ENCODE results near the gene YBX2. TPM values are rescaled to one million over a fixed set of nuclear protein-coding genes. Genes with fewer than 3 reads are reported as not detected.

YBX2 gene
- total and polyA plus RNA-seq, 10 donors, result 0.09 to 0.40 (median 0.16) TPM; not detected in 4

GRCh38 chr17:7327056-7327455 lies 32.6 kb upstream of the YBX2 start:
- H3K4me1 ChIP-seq, result peaks cover 8 to 60% (median 38%) of the 10 kb centered on the region in 6 donors
- H3K36me3 ChIP-seq, result peaks cover 0 to 54% (median 39%) of the 10 kb centered on the region in 6 donors
- no peak for DNase-seq
- no peaks in the 10 kb centered on the region for H3K27me3 ChIP-seq (replicated peaks in 1 of 7)
- H3K27ac ChIP-seq, result no peak overlapping the region
- intact Hi-C loops (cut with DNase I; ENCODE audit: low total_unique reads), result no loop called here
- 89 to 97% (median 95%) methylated on average over 6 to 7 of the region's 7 CpGs for WGBS, 5 donors
- TF ChIP-seq POLR2AphosphoS5 (IDR thresholded peaks at IDR 0.05), result no peak
- no peak for TF ChIP-seq POLR2A (IDR thresholded peaks at IDR 0.05)
- H3K4me3 ChIP-seq, result no peak overlapping the region
- H3K9me3 ChIP-seq, result no peaks in the 10 kb centered on the region

- 92 to 96% (median 94%) methylated on average over 4 to 11 of the region's 11 CpGs for WGBS, 5 donors
- Histone ChIP-seq H3K4me1 (peaks cover 8 to 51% (median 35%) of the 10 kb centered on the region in 6 donors), H3K4me3 (no peak overlapping the region), H3K27me3 (replicated peaks in 1 of 7) (no peaks in the 10 kb centered on the region), H3K27ac (no peak overlapping the region), H3K9me3 (no peaks in the 10 kb centered on the region), H3K36me3 (peaks cover 0 to 63% (median 48%) of the 10 kb centered on the region in 6 donors)
- no peak for DNase-seq
- intact Hi-C loops (cut with DNase I; ENCODE audit: low total_unique reads), result no loop called here
- TF ChIP-seq POLR2AphosphoS5 (IDR thresholded peaks at IDR 0.05) (no peak), POLR2A (IDR thresholded peaks at IDR 0.05) (no peak), CTCF (IDR thresholded peaks at IDR 0.05 in 8 of 11, conservative IDR thresholded peaks at IDR 0.05 in 3 of 11) (no peak)
Measured at GRCh38 chr17:7326186-7326585, 31.7 kb upstream of the YBX2 start.

- Histone ChIP-seq H3K9me3 (no peaks in the 10 kb centered on the region), H3K4me3 (no peak overlapping the region), H3K36me3 (peaks cover 0 to 74% (median 59%) of the 10 kb centered on the region in 6 donors), H3K27me3 (replicated peaks in 1 of 7) (no peaks in the 10 kb centered on the region), H3K4me1 (peaks cover 2 to 40% (median 25%) of the 10 kb centered on the region in 6 donors), H3K27ac (no peak overlapping the region)
- WGBS, 5 donors, result 88 to 93% (median 90%) methylated on average over 19 of the region's 19 CpGs
- no peak for DNase-seq
- intact Hi-C loops (cut with DNase I; ENCODE audit: low total_unique reads), result no loop called here
- TF ChIP-seq POLR2AphosphoS5 (IDR thresholded peaks at IDR 0.05) (no peak), POLR2A (IDR thresholded peaks at IDR 0.05) (no peak), CTCF (IDR thresholded peaks at IDR 0.05 in 8 of 11, conservative IDR thresholded peaks at IDR 0.05 in 3 of 11) (no peak)
Measured at GRCh38 chr17:7325031-7325528, 30.6 kb upstream of the YBX2 start.

- H3K9me3 ChIP-seq, result no peaks in the 10 kb centered on the region
- intact Hi-C loops (cut with DNase I; ENCODE audit: low total_unique reads), result no loop called here
- TF ChIP-seq POLR2A (IDR thresholded peaks at IDR 0.05), result no peak
- TF ChIP-seq POLR2AphosphoS5 (IDR thresholded peaks at IDR 0.05), result peak in 1 of 3 donors; percentile 2
- peak in 4 of 11 experiments; percentile 23 to 51 (median 40) for TF ChIP-seq CTCF (IDR thresholded peaks at IDR 0.05 in 8 of 11, conservative IDR thresholded peaks at IDR 0.05 in 3 of 11)
- H3K4me3 ChIP-seq, result no peak overlapping the region
- no peaks in the 10 kb centered on the region for H3K27me3 ChIP-seq (replicated peaks in 1 of 7)
- no peak for DNase-seq
- no peak overlapping the region for H3K27ac ChIP-seq
- 82 to 100% (median 88%) methylated on average over 2 to 3 of the region's 3 CpGs for WGBS, 5 donors
- peaks cover 2 to 37% (median 22%) of the 10 kb centered on the region in 6 donors for H3K4me1 ChIP-seq
- H3K36me3 ChIP-seq, result peaks cover 0 to 80% (median 60%) of the 10 kb centered on the region in 6 donors
Measured at GRCh38 chr17:7324438-7324779, 30.0 kb upstream of the YBX2 start.

All from spleen (tissue), 11 donors.